ENCODE results near the gene PLA2G4E.

Gene PLA2G4E

GRCh38 chr15:42020713-42021273, at the start of gene PLA2G4E:
Gene PLA2G4E (minus strand): TSS chr15:42021042. CDS start chr15:42021030, 12 bp downstream.
- DNase-seq: no peak
- no peak for TF ChIP-seq GATA1 (IDR thresholded peaks at IDR 0.05; ENCODE audit: low read depth, low read length)
- no peak for TF ChIP-seq POLR2A (IDR thresholded peaks at IDR 0.05; ENCODE audit: low read length)

- DNase-seq: no peak
- TF ChIP-seq POLR2A (IDR thresholded peaks at IDR 0.05; ENCODE audit: low read length) (no peak), GATA1 (IDR thresholded peaks at IDR 0.05; ENCODE audit: low read depth, low read length) (no peak)
Observed at GRCh38 chr15:42070279-42070975, 49.6 kb upstream of the PLA2G4E start.

- no peak for TF ChIP-seq POLR2A (IDR thresholded peaks at IDR 0.05; ENCODE audit: low read length)
- TF ChIP-seq GATA1 (IDR thresholded peaks at IDR 0.05; ENCODE audit: low read depth, low read length): no peak
- DNase-seq: no peak
Observed at GRCh38 chr15:42069496-42070278, 48.8 kb upstream of the PLA2G4E start.

GRCh38 chr15:42069025-42069424, 48.2 kb upstream of the PLA2G4E start:
- no peak for TF ChIP-seq POLR2A (IDR thresholded peaks at IDR 0.05; ENCODE audit: low read length)
- no peak for DNase-seq

GRCh38 chr15:42068601-42069000, 47.8 kb upstream of the PLA2G4E start:
- TF ChIP-seq GATA1 (IDR thresholded peaks at IDR 0.05; ENCODE audit: low read depth, low read length) (no peak), POLR2A (IDR thresholded peaks at IDR 0.05; ENCODE audit: low read length) (no peak)
- no peak for DNase-seq

GRCh38 chr15:42066764-42067415, 46.0 kb upstream of the PLA2G4E start:
- TF ChIP-seq GATA1 (IDR thresholded peaks at IDR 0.05; ENCODE audit: low read depth, low read length) (no peak), POLR2A (IDR thresholded peaks at IDR 0.05; ENCODE audit: low read length) (no peak)
- no peak for DNase-seq

GRCh38 chr15:42065468-42065867, 44.6 kb upstream of the PLA2G4E start:
- TF ChIP-seq POLR2A (IDR thresholded peaks at IDR 0.05; ENCODE audit: low read length): no peak
- no peak for DNase-seq

GRCh38 chr15:42065033-42065432, 44.2 kb upstream of the PLA2G4E start:
- no peak for TF ChIP-seq GATA1 (IDR thresholded peaks at IDR 0.05; ENCODE audit: low read depth, low read length)
- no peak for TF ChIP-seq POLR2A (IDR thresholded peaks at IDR 0.05; ENCODE audit: low read length)
- no peak for DNase-seq

- TF ChIP-seq GATA1 (IDR thresholded peaks at IDR 0.05; ENCODE audit: low read depth, low read length): no peak
- TF ChIP-seq POLR2A (IDR thresholded peaks at IDR 0.05; ENCODE audit: low read length): no peak
- no peak for DNase-seq
Observed at GRCh38 chr15:42064271-42064670, 43.4 kb upstream of the PLA2G4E start.

- TF ChIP-seq GATA1 (IDR thresholded peaks at IDR 0.05; ENCODE audit: low read depth, low read length): no peak
- no peak for TF ChIP-seq POLR2A (IDR thresholded peaks at IDR 0.05; ENCODE audit: low read length)
- DNase-seq: no peak
Observed at GRCh38 chr15:42063122-42063848, 42.4 kb upstream of the PLA2G4E start.

- no peak for TF ChIP-seq POLR2A (IDR thresholded peaks at IDR 0.05; ENCODE audit: low read length)
- no peak for TF ChIP-seq GATA1 (IDR thresholded peaks at IDR 0.05; ENCODE audit: low read depth, low read length)
Observed at GRCh38 chr15:42062284-42062806, 41.5 kb upstream of the PLA2G4E start.

GRCh38 chr15:42060797-42061196, 40.0 kb upstream of the PLA2G4E start:
- TF ChIP-seq GATA1 (IDR thresholded peaks at IDR 0.05; ENCODE audit: low read depth, low read length): no peak
- no peak for TF ChIP-seq POLR2A (IDR thresholded peaks at IDR 0.05; ENCODE audit: low read length)
- DNase-seq: no peak

More at GRCh38 chr15:42062284-42062806, 41.5 kb upstream of the PLA2G4E start:
- DNase-seq: no peak

- TF ChIP-seq POLR2A (IDR thresholded peaks at IDR 0.05; ENCODE audit: low read length): no peak
- TF ChIP-seq GATA1 (IDR thresholded peaks at IDR 0.05; ENCODE audit: low read depth, low read length): no peak
Observed at GRCh38 chr15:42060477-42060763, 39.6 kb upstream of the PLA2G4E start.

More at GRCh38 chr15:42060477-42060763, 39.6 kb upstream of the PLA2G4E start:
- no peak for DNase-seq
